Transverse colon (tissue), 4 donors: ENCODE results near the gene THSD8. TPM values are rescaled to one million over a fixed set of nuclear protein-coding genes. Genes with fewer than 3 reads are reported as not detected.

ENCODE experiments used
- DNase-seq: peaks from one replicate; pipeline ENCODE4 v3.0.0-alpha.2; 2019
- H3K27ac ChIP-seq, 4 donors: fragments of 200-600 bp; sonication (generic); 2 replicates each; pipeline ENCODE4 v1.5.1; 2016 to 2018; ENCODE audit warnings: inconsistent platforms in 4 of 4
- H3K27me3 ChIP-seq: fragments of 200-600 bp; sonication (generic); 2 replicates; pipeline ENCODE4 v1.5.1; 2017; ENCODE audit warnings: inconsistent platforms
- H3K36me3 ChIP-seq, 4 donors: fragments of 200-600 bp; sonication (generic); 2 replicates each; pipeline ENCODE4 v1.5.1; 2017 to 2019; ENCODE audit warnings: inconsistent platforms in 4 of 4
- H3K4me1 ChIP-seq, 4 donors: fragments of 200-600 bp; sonication (generic); 2 replicates each; pipeline ENCODE4 v1.5.1; 2017 to 2020; ENCODE audit warnings: inconsistent platforms in 4 of 4
- H3K4me3 ChIP-seq, 4 donors: fragments of 200-600 bp; sonication (generic); 1 replicate in 1 of 4; 2 replicates in 3 of 4; pipeline versions ENCODE4 v1.5.1 to v1.6.1; 2017 to 2019; ENCODE audit warnings: inconsistent platforms in 4 of 4
- H3K9me3 ChIP-seq, 2 donors: fragments of 200-600 bp; sonication (generic); 2 replicates each; pipeline ENCODE4 v1.5.1; 2017 to 2019; ENCODE audit warnings: inconsistent platforms in 2 of 2
- EP300 ChIP-seq: sonication (generic); formaldehyde crosslinking; IDR thresholded peaks from one replicate; pipeline ENCODE4 v1.6.1; 2017; ENCODE audit warnings: antibody characterized with exemption, low read depth
- POLR2A ChIP-seq: fragments of 450-650 bp; IDR thresholded peaks from one replicate; pipeline ENCODE4 v1.6.1; 2016; ENCODE audit warnings: antibody characterized with exemption, mild to moderate bottlenecking, moderate library complexity
- POLR2AphosphoS5 ChIP-seq, 3 donors: sonication (generic); formaldehyde crosslinking; IDR thresholded peaks; one replicate each; pipeline ENCODE4 v1.6.1; 2016; ENCODE audit warnings: antibody characterized with exemption in 3 of 3
- WGBS, 2 donors: methylation state at CpG; one replicate each; pipeline ENCODE4 v1.1.5; 2018; ENCODE audit warnings: low coverage in 1 of 2; 5-methylcytosine and 5-hydroxymethylcytosine counted together
- in situ Hi-C, 4 donors: fragments of 200-750 bp; cut with MboI; loops; one replicate each; pipeline versions ENCODE4 v1.15.0 to v1.15.1; 2017; ENCODE audit warnings: low sequenced_read_pairs in 3 of 4, low pct_ligation_motif_present in 1 of 4, low pct_unique_long_range_greater_than_20kb in 1 of 4
- intact Hi-C: fragments of 100-400 bp; cut with DNase I; formaldehyde crosslinking; loops from one replicate; pipeline ENCODE4 v1.15.1; 2023; ENCODE audit warnings: low total_unique reads
- total RNA-seq, 4 donors: library from RNA; depleted of rRNA; stranded (reverse); fragments of >200 nt; gene quantifications; one replicate each; pipeline ENCODE4 v1.1.0, GENCODE V29; 2016
- TF ChIP-seq, protein P1 (sequence below), 5 experiments: fragments of 200-600 bp in 3 of 5; fragments of 450-650 bp in 2 of 5; sonication (generic) in 3 of 5; IDR thresholded peaks; 1 replicate in 2 of 5; 2 replicates in 3 of 5; pipeline ENCODE4 v1.5.1; 2016 to 2017; ENCODE audit warnings: antibody characterized with exemption in 5 of 5, inconsistent platforms in 3 of 5, mild to moderate bottlenecking in 2 of 5, moderate library complexity in 1 of 5

Gene THSD8
- total RNA-seq, 4 donors from 2014 or later, result 1.6 TPM; not detected in 3

DNA sequence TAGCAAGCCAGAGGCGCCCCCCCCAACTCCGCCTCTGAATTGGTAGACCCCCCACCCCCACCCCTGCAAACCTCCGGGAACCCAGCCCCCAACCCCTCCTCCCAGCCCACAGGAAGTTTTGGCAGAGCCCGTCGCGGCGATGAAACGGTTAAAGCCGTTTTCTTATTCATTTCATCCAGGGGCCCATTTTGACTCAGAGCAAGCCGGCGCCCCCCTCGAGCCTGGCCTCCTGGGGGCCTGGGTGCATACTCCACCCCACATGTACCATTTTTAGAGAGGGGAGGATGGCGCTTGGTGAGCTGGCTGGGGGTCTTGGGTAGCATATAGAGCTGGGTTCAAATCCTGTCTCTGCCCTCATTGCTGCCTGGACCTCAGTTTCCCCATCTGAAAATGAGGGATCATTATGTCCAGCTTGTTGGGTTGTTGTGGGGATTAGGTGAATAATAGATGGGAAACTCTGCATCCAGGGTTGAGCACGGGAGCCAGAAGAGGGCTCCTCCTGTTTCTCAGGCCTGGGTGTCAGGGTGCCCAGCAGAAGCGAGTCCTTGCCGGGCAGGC is 18.5 kb upstream of the THSD8 start:
- Histone ChIP-seq H3K4me1 (peaks cover 50 to 81% (median 73%) of the 10 kb centered on the region in 4 donors), H3K27me3 (no peaks in the 10 kb centered on the region), H3K9me3 (no peaks in the 10 kb centered on the region), H3K36me3 (no peaks in the 10 kb centered on the region), H3K27ac (peak overlapping the region; percentile 97 to 99 (median 98)), H3K4me3 (peak overlapping the region in 2 of 4 donors; percentile 46 to 50)
- TF ChIP-seq EP300 (no peak), POLR2A (no peak)
- TF ChIP-seq, protein P1, sequence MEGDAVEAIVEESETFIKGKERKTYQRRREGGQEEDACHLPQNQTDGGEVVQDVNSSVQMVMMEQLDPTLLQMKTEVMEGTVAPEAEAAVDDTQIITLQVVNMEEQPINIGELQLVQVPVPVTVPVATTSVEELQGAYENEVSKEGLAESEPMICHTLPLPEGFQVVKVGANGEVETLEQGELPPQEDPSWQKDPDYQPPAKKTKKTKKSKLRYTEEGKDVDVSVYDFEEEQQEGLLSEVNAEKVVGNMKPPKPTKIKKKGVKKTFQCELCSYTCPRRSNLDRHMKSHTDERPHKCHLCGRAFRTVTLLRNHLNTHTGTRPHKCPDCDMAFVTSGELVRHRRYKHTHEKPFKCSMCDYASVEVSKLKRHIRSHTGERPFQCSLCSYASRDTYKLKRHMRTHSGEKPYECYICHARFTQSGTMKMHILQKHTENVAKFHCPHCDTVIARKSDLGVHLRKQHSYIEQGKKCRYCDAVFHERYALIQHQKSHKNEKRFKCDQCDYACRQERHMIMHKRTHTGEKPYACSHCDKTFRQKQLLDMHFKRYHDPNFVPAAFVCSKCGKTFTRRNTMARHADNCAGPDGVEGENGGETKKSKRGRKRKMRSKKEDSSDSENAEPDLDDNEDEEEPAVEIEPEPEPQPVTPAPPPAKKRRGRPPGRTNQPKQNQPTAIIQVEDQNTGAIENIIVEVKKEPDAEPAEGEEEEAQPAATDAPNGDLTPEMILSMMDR (IDR thresholded peaks at IDR 0.05), result no peak
- in situ Hi-C loops (no loop called here), intact Hi-C loops (loop anchor here (10.0 kb wide), 1 partner anchor 371 kb away; the partner anchor contains the start of genes IER2 and STX10)
- WGBS, 2 donors, result 6 to 20% methylated on average over 1 to 12 of the region's 16 CpGs
- DNase-seq, result no peak

DNA sequence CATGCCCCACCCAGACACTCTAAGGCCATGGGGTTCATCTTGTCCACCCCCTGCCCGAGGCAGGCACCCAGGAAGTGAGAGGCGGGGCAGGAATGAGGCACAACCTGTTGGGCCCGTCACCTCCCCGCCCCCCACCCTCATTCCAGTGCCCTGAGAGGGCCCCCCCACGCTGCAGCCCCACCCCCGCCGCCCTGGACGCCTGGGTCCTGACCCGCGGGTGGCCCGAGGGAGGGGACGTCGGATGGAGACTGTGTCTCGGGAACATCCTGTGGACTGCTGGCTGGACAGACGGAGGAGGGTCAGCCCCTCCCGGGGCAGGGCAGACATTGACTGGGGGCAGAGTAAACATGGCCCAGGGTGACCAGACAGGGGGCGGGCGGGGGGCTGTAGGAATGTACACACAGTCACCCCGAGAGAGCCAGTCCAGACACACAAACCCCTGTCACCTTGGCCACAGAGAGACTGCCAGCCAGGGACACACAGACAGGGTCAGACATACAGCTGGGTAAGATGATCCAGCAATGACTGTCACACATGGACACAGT is 17.9 kb upstream of the THSD8 start:
- H3K4me1 ChIP-seq, result peaks cover 48 to 81% (median 73%) of the 10 kb centered on the region in 4 donors
- in situ Hi-C loops, result no loop called here
- no peaks in the 10 kb centered on the region for H3K36me3 ChIP-seq
- H3K9me3 ChIP-seq, result no peaks in the 10 kb centered on the region
- H3K27ac ChIP-seq, result peak overlapping the region; percentile 97 to 99 (median 98)
- no peaks in the 10 kb centered on the region for H3K27me3 ChIP-seq
- H3K4me3 ChIP-seq, result peak overlapping the region in 1 of 4 donors; percentile 50
- WGBS, 2 donors, result 19% methylated on average over 19 of the region's 19 CpGs; no CpG with 5 or more reads in 1 of the 2 donors
- TF ChIP-seq POLR2A, result no peak
- peak in 1 of 3 donors; percentile 42 for TF ChIP-seq POLR2AphosphoS5 (IDR thresholded peaks at IDR 0.05)
- TF ChIP-seq, protein P1 (IDR thresholded peaks at IDR 0.05), result no peak
- no peak for TF ChIP-seq EP300
- intact Hi-C loops, result loop anchor here (10.0 kb wide), 1 partner anchor 371 kb away; the partner anchor contains the start of genes IER2 and STX10
- peak; percentile 73 for DNase-seq

- no peaks in the 10 kb centered on the region for H3K27me3 ChIP-seq
- intact Hi-C loops (loop anchor here (10.0 kb wide), 1 partner anchor 370 kb away; the partner anchor contains the start of genes IER2 and STX10), in situ Hi-C loops (no loop called here)
- no peak overlapping the region for H3K4me3 ChIP-seq
- TF ChIP-seq POLR2A (no peak), POLR2AphosphoS5 (IDR thresholded peaks at IDR 0.05) (no peak), EP300 (no peak)
- TF ChIP-seq, protein P1 (IDR thresholded peaks at IDR 0.05), result no peak
- H3K4me1 ChIP-seq, result peaks cover 46 to 81% (median 74%) of the 10 kb centered on the region in 4 donors
- 43% methylated on average over 10 of the region's 10 CpGs; no CpG with 5 or more reads in 1 of the 2 donors for WGBS, 2 donors
- H3K27ac ChIP-seq, result peak overlapping the region; percentile 97 to 99 (median 98)
- no peaks in the 10 kb centered on the region for H3K9me3 ChIP-seq
- no peaks in the 10 kb centered on the region for H3K36me3 ChIP-seq
- DNase-seq, result no peak
Measured at GRCh38 chr19:12784394-12784870, 17.4 kb upstream of the THSD8 start.

GRCh38 chr19:12784871-12785430 is 16.9 kb upstream of the THSD8 start:
- Histone ChIP-seq H3K27me3 (no peaks in the 10 kb centered on the region), H3K27ac (peak overlapping the region; percentile 97 to 99 (median 98)), H3K36me3 (no peaks in the 10 kb centered on the region), H3K9me3 (no peaks in the 10 kb centered on the region), H3K4me3 (no peak overlapping the region), H3K4me1 (peaks cover 46 to 77% (median 71%) of the 10 kb centered on the region in 4 donors)
- intact Hi-C loops, result loop anchor here (10.0 kb wide), 1 partner anchor 370 kb away; the partner anchor contains the start of genes IER2 and STX10
- WGBS, 2 donors, result 40 to 60% methylated on average over 1 to 5 of the region's 5 CpGs
- TF ChIP-seq POLR2AphosphoS5 (IDR thresholded peaks at IDR 0.05) (no peak), POLR2A (no peak), EP300 (no peak)
- TF ChIP-seq, protein P1 (IDR thresholded peaks at IDR 0.05), result no peak
- in situ Hi-C loops, result no loop called here
- no peak for DNase-seq
